NK-92 (cell line): ENCODE data around the gene CLMN.

Experiments used
- DNase-seq: peaks from one replicate; lab custom pipeline; 2025; ENCODE audit not compliant: unreplicated experiment; lab: John Stamatoyannopoulos, UW

The CLMN gene

GRCh38 chr14:95322651-95323050 is 2.9 kb upstream of the CLMN start:
- DNase-seq: no peak

- DNase-seq: no peak
These were observed 2.2 kb upstream of the CLMN start for GRCh38 chr14:95321693-95322455.

GRCh38 chr14:95320955-95321600 is 1.4 kb upstream of the CLMN start:
- DNase-seq: no peak

- no peak for DNase-seq
These were observed 579 bp upstream of the CLMN start for GRCh38 chr14:95320078-95320895.

- no peak for DNase-seq
These were observed 1.1 kb downstream of the CLMN start for GRCh38 chr14:95318399-95319311.

- no peak for DNase-seq
These were observed 1.8 kb downstream of the CLMN start for GRCh38 chr14:95317817-95318343.

- no peak for DNase-seq
These were observed 2.9 kb downstream of the CLMN start for GRCh38 chr14:95316821-95317220.

- DNase-seq: no peak
These were observed 4.1 kb downstream of the CLMN start for GRCh38 chr14:95315579-95315978.

- no peak for DNase-seq
These were observed 4.6 kb downstream of the CLMN start for GRCh38 chr14:95315156-95315555.

GRCh38 chr14:95314609-95315008 is 5.1 kb downstream of the CLMN start:
- DNase-seq: no peak

GRCh38 chr14:95313707-95314106 is 6.0 kb downstream of the CLMN start:
- no peak for DNase-seq

- DNase-seq: no peak
These were observed 6.5 kb downstream of the CLMN start for GRCh38 chr14:95313190-95313589.

GRCh38 chr14:95312311-95312710 is 7.4 kb downstream of the CLMN start:
- DNase-seq: no peak

- no peak for DNase-seq
These were observed 8.0 kb downstream of the CLMN start for GRCh38 chr14:95311752-95312151.

- DNase-seq: no peak
These were observed 8.9 kb downstream of the CLMN start for GRCh38 chr14:95310635-95311380.

GRCh38 chr14:95309261-95310051 is 10.3 kb downstream of the CLMN start:
- no peak for DNase-seq

GRCh38 chr14:95308073-95308472 is 11.6 kb downstream of the CLMN start:
- DNase-seq: no peak

- no peak for DNase-seq
These were observed 12.2 kb downstream of the CLMN start for GRCh38 chr14:95307402-95308041.

GRCh38 chr14:95305940-95306339 is 13.8 kb downstream of the CLMN start:
- no peak for DNase-seq
